H9 (cell line): Measurements from ENCODE around the gene ST6GAL2. TPM values are rescaled to one million over a fixed set of nuclear protein-coding genes. Genes with fewer than 3 reads are reported as not detected.

ENCODE experiments used
- DNase-seq: peaks from one replicate; pipeline ENCODE4 v3.0.0-alpha.2; 2017
- H2AFZ ChIP-seq: one replicate; pipeline ENCODE4 v1.6.1; 2013; ENCODE audit warnings: mild to moderate bottlenecking, low read length, control low read depth, moderate library complexity
- H2AK5ac ChIP-seq: 2 replicates; pipeline ENCODE4 v1.6.1; 2013; ENCODE audit warnings: low read length, control low read depth, mixed read lengths; ENCODE audit not compliant: insufficient read length
- H2BK120ac ChIP-seq: one replicate; pipeline ENCODE4 v1.6.1; 2013; ENCODE audit warnings: low read depth, mild to moderate bottlenecking, low read length, control low read depth, inconsistent platforms; ENCODE audit not compliant: poor library complexity, severe bottlenecking
- H2BK12ac ChIP-seq: 2 replicates; pipeline ENCODE4 v1.6.1; 2013; ENCODE audit warnings: low read length, control low read depth, mixed read lengths, low read depth; ENCODE audit not compliant: insufficient read length
- H2BK15ac ChIP-seq: 2 replicates; pipeline ENCODE4 v1.6.1; 2013; ENCODE audit warnings: low read depth, low read length, control low read depth
- H2BK20ac ChIP-seq: one replicate; pipeline ENCODE4 v1.6.1; 2013; ENCODE audit warnings: low read depth, mild to moderate bottlenecking, low read length, control low read depth, inconsistent platforms; ENCODE audit not compliant: poor library complexity, severe bottlenecking
- H2BK5ac ChIP-seq: 2 replicates; pipeline ENCODE4 v1.6.1; 2013; ENCODE audit warnings: low read length, control low read depth, mixed read lengths; ENCODE audit not compliant: insufficient read length
- H3K14ac ChIP-seq: 2 replicates; pipeline ENCODE4 v1.6.1; 2013; ENCODE audit warnings: low read length, control low read depth; ENCODE audit not compliant: insufficient read depth
- H3K18ac ChIP-seq: 2 replicates; pipeline ENCODE4 v1.6.1; 2013; ENCODE audit warnings: low read depth, mild to moderate bottlenecking, mixed read lengths, low read length, control low read depth; ENCODE audit not compliant: insufficient read length
- H3K23ac ChIP-seq: 2 replicates; pipeline ENCODE4 v1.6.1; 2013; ENCODE audit warnings: low read length, control low read depth, mixed read lengths, low read depth; ENCODE audit not compliant: insufficient read length
- H3K23me2 ChIP-seq: 2 replicates; pipeline ENCODE4 v1.6.1; 2013; ENCODE audit warnings: low read depth, mild to moderate bottlenecking, mixed read lengths, low read length, control low read depth; ENCODE audit not compliant: insufficient read length, poor library complexity, severe bottlenecking
- H3K27ac ChIP-seq: 2 replicates; pipeline ENCODE4 v1.5.1; 2013; ENCODE audit warnings: low read length, control low read depth, mixed read lengths, low read depth; ENCODE audit not compliant: insufficient read length
- H3K27me3 ChIP-seq: 2 replicates; pipeline ENCODE4 v1.6.1; 2013; ENCODE audit warnings: low read length, control low read depth, inconsistent platforms; ENCODE audit not compliant: insufficient read depth
- H3K4ac ChIP-seq: 2 replicates; pipeline ENCODE4 v1.6.1; 2013; ENCODE audit warnings: low read depth, mild to moderate bottlenecking, control low read depth, inconsistent platforms, low read length, moderate library complexity
- H3K4me1 ChIP-seq: 2 replicates; pipeline ENCODE4 v1.6.1; 2013; ENCODE audit warnings: low read length, control low read depth, inconsistent platforms; ENCODE audit not compliant: insufficient read depth
- H3K4me2 ChIP-seq: 2 replicates; pipeline ENCODE4 v1.6.1; 2013; ENCODE audit warnings: low read length, control low read depth, mixed read lengths; ENCODE audit not compliant: insufficient read length, insufficient read depth
- H3K56ac ChIP-seq: 2 replicates; pipeline ENCODE4 v1.6.1; 2013; ENCODE audit warnings: low read depth, mild to moderate bottlenecking, mixed read lengths, low read length, control low read depth; ENCODE audit not compliant: insufficient read length
- H3K79me1 ChIP-seq: 2 replicates; pipeline ENCODE4 v1.6.1; 2013; ENCODE audit warnings: low read depth, mild to moderate bottlenecking, moderate library complexity, low read length, control low read depth, inconsistent platforms; ENCODE audit not compliant: insufficient read depth, poor library complexity, severe bottlenecking
- H3K79me2 ChIP-seq: 2 replicates; pipeline ENCODE4 v1.6.1; 2013; ENCODE audit warnings: low read length, control low read depth, inconsistent platforms; ENCODE audit not compliant: insufficient read depth
- H3K9ac ChIP-seq: 2 replicates; pipeline ENCODE4 v1.6.1; 2013; ENCODE audit warnings: low read length, control low read depth, mixed read lengths; ENCODE audit not compliant: insufficient read length; ENCODE audit errors: extremely low read depth
- H3K9me3 ChIP-seq: one replicate; pipeline ENCODE4 v1.6.1; 2013; ENCODE audit warnings: low read depth, low read length, inconsistent platforms; ENCODE audit not compliant: control insufficient read depth
- H3T11ph ChIP-seq: one replicate; pipeline ENCODE4 v1.6.1; 2013; ENCODE audit warnings: mild to moderate bottlenecking, low read length, control low read depth, inconsistent platforms
- H4K20me1 ChIP-seq: one replicate; pipeline ENCODE4 v1.6.1; 2013; ENCODE audit not compliant: control insufficient read depth, insufficient read length, insufficient read depth
- H4K5ac ChIP-seq: 2 replicates; pipeline ENCODE4 v1.6.1; 2013; ENCODE audit warnings: low read depth, mild to moderate bottlenecking, mixed read lengths, low read length, control low read depth; ENCODE audit not compliant: insufficient read length
- H4K8ac ChIP-seq: replicated peaks from 2 replicates; pipeline ENCODE4 v1.6.1; 2013; ENCODE audit warnings: low read length, control low read depth, mixed read lengths, low read depth; ENCODE audit not compliant: insufficient read length
- H4K91ac ChIP-seq: 2 replicates; pipeline ENCODE4 v1.6.1; 2013; ENCODE audit warnings: low read depth, mild to moderate bottlenecking, moderate library complexity, mixed read lengths, low read length, control low read depth; ENCODE audit not compliant: insufficient read length
- H3K27ac Mint-ChIP-seq, 3 experiments: 2 replicates in 2 of 3; 3 replicates in 1 of 3; pipeline ENCODE4 v1.8.0; 2020 to 2021; ENCODE audit warnings: mixed read lengths in 3 of 3, mild to moderate bottlenecking in 1 of 3, moderate library complexity in 1 of 3
- H3K27me3 Mint-ChIP-seq: 2 replicates; pipeline ENCODE4 v1.8.0; 2021; ENCODE audit warnings: low read depth, mild to moderate bottlenecking, moderate library complexity, mixed read lengths
- H3K36me3 Mint-ChIP-seq, 3 experiments: 2 replicates in 2 of 3; 3 replicates in 1 of 3; pipeline ENCODE4 v1.8.0; 2020 to 2021; ENCODE audit warnings: low read depth in 3 of 3, mixed read lengths in 3 of 3; ENCODE audit not compliant: insufficient read depth in 1 of 3
- H3K4me1 Mint-ChIP-seq, 2 experiments: 2 replicates each; pipeline ENCODE4 v1.8.0; 2020; ENCODE audit warnings: mixed read lengths in 2 of 2
- H3K4me3 Mint-ChIP-seq, 2 experiments: 2 replicates in 1 of 2; 3 replicates in 1 of 2; pipeline ENCODE4 v1.8.0; 2020 to 2021; ENCODE audit warnings: mild to moderate bottlenecking in 2 of 2, mixed read lengths in 2 of 2, moderate library complexity in 1 of 2
- H3K9me3 Mint-ChIP-seq, 2 experiments: 2 replicates in 1 of 2; 3 replicates in 1 of 2; pipeline ENCODE4 v1.8.0; 2020; ENCODE audit warnings: mild to moderate bottlenecking in 2 of 2, mixed read lengths in 2 of 2, moderate library complexity in 1 of 2
- WGBS: extraction: QIAGEN DNeasy Blood & Tissue Kit; methylation state at CpG from one replicate; pipeline ENCODE4 v1.1.7; 2013; ENCODE audit warnings: missing lambda C conversion rate, low lambda C conversion rate, mixed read lengths; ENCODE audit not compliant: insufficient read length; ENCODE audit errors: extremely low coverage; 5-methylcytosine and 5-hydroxymethylcytosine counted together
- total RNA-seq: library from RNA; stranded (reverse); gene quantifications from 2 replicates; pipeline ENCODE4 v1.2.1, GENCODE V29; 2021
- TF ChIP-seq, protein P1 (sequence below): fragments of 200-600 bp; sonication (generic); conservative IDR thresholded peaks from 3 replicates; pipeline ENCODE4 v1.8.0; 2021; ENCODE audit warnings: antibody characterized with exemption, mild to moderate bottlenecking

Gene ST6GAL2
- total RNA-seq, 1 experiment from 2014 or later: 7.6 TPM

DNA sequence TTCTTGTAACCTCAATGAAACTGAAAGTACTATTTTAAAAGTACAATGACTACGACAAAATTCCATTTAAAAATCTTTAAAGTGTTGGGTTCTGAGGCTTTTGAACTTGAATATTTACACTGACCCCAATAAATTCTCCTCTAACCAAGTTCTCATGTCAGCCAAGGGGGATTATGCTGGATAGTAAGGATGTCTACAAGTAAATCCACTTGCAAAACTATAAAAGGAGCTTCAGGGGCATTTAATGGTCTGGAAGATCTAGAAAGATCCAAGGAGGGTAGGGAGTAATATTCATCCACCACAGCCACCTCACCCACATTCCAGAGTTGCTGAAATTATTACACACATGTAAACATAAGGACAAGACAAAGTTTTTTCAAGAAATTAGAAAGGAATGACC lies 81.8 kb downstream of the ST6GAL2 start:
- Histone ChIP-seq H2BK20ac (no peak overlapping the region), H3K23me2 (no peaks in the 10 kb centered on the region), H3K79me2 (no peaks in the 10 kb centered on the region), H3T11ph (no peak overlapping the region), H3K56ac (no peak overlapping the region), H4K8ac (no peak overlapping the region), H4K91ac (no peak overlapping the region), H3K9me3 (no peaks in the 10 kb centered on the region), H3K27ac (no peak overlapping the region), H2AFZ (no peak overlapping the region), H3K79me1 (no peaks in the 10 kb centered on the region), H3K4me1 (no peaks in the 10 kb centered on the region), H3K23ac (no peak overlapping the region), H2BK12ac (no peak overlapping the region), H3K9ac (no peak overlapping the region), H4K5ac (no peak overlapping the region), H2BK5ac (no peak overlapping the region), H3K4ac (no peak overlapping the region), H3K18ac (no peak overlapping the region), H3K4me2 (no peak overlapping the region), H2BK15ac (no peak overlapping the region), H3K14ac (no peak overlapping the region), H2BK120ac (no peak overlapping the region), H4K20me1 (no peaks in the 10 kb centered on the region), H3K27me3 (no peaks in the 10 kb centered on the region), H2AK5ac (no peak overlapping the region)
- H3K27ac Mint-ChIP-seq: no peak overlapping the region
- peaks cover 17 to 19% of the 10 kb centered on the region in 2 experiments for H3K4me1 Mint-ChIP-seq
- TF ChIP-seq, protein P1, sequence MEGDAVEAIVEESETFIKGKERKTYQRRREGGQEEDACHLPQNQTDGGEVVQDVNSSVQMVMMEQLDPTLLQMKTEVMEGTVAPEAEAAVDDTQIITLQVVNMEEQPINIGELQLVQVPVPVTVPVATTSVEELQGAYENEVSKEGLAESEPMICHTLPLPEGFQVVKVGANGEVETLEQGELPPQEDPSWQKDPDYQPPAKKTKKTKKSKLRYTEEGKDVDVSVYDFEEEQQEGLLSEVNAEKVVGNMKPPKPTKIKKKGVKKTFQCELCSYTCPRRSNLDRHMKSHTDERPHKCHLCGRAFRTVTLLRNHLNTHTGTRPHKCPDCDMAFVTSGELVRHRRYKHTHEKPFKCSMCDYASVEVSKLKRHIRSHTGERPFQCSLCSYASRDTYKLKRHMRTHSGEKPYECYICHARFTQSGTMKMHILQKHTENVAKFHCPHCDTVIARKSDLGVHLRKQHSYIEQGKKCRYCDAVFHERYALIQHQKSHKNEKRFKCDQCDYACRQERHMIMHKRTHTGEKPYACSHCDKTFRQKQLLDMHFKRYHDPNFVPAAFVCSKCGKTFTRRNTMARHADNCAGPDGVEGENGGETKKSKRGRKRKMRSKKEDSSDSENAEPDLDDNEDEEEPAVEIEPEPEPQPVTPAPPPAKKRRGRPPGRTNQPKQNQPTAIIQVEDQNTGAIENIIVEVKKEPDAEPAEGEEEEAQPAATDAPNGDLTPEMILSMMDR: no peak
- no CpG with 5 or more reads among the region's 1 CpG for WGBS
- peaks cover 6 to 13% (median 11%) of the 10 kb centered on the region in 3 experiments for H3K36me3 Mint-ChIP-seq
- H3K4me3 Mint-ChIP-seq: no peak overlapping the region
- H3K27me3 Mint-ChIP-seq: peaks cover 5% of the 10 kb centered on the region
- DNase-seq: no peak
- H3K9me3 Mint-ChIP-seq: no peaks in the 10 kb centered on the region; a peak in 1 of 5 replicates
